NT2/D1 (cell line): Measurements from ENCODE around the gene GMDS.

ENCODE experiments used
- DNase-seq: peaks from one replicate; pipeline ENCODE4 v3.0.0-alpha.2; 2011; ENCODE audit warnings: low read depth, low spot score
- H3K27me3 ChIP-seq: 2 replicates; pipeline ENCODE4 v1.6.0; 2011; ENCODE audit warnings: mild to moderate bottlenecking; ENCODE audit not compliant: insufficient read length, insufficient read depth
- H3K36me3 ChIP-seq: 2 replicates; pipeline ENCODE4 v1.6.1; 2011; ENCODE audit warnings: mild to moderate bottlenecking, low read length, mixed read lengths; ENCODE audit not compliant: insufficient read depth, insufficient read length
- H3K4me1 ChIP-seq: 2 replicates; pipeline ENCODE4 v1.5.1; 2011; ENCODE audit not compliant: insufficient read depth, insufficient read length
- H3K4me3 ChIP-seq: 2 replicates; pipeline ENCODE4 v1.5.1; 2011; ENCODE audit warnings: low read depth; ENCODE audit not compliant: insufficient read length
- H3K9ac ChIP-seq: 2 replicates; pipeline ENCODE4 v1.6.0; 2011; ENCODE audit warnings: low read depth; ENCODE audit not compliant: insufficient read length
- H3K9me3 ChIP-seq: 2 replicates; pipeline ENCODE4 v1.5.1; 2011; ENCODE audit warnings: mild to moderate bottlenecking, low read length; ENCODE audit not compliant: insufficient read depth
- SUZ12 ChIP-seq: IDR thresholded peaks from 2 replicates; pipeline ENCODE4 v1.6.1; 2011; ENCODE audit not compliant: insufficient read length, insufficient read depth; ENCODE audit errors: extremely low read depth
- YY1 ChIP-seq: IDR thresholded peaks from 2 replicates; pipeline ENCODE4 v1.6.1; 2011; ENCODE audit not compliant: insufficient read length, insufficient read depth
- ZNF274 ChIP-seq: IDR thresholded peaks from 2 replicates; pipeline ENCODE4 v1.6.1; 2011; ENCODE audit warnings: mild to moderate bottlenecking, low read depth, low read length

Gene GMDS

GRCh38 chr6:2118136-2118535 lies 127.3 kb downstream of the GMDS start:
- Histone ChIP-seq H3K9ac (no peak overlapping the region), H3K4me1 (no peaks in the 10 kb centered on the region), H3K27me3 (no peaks in the 10 kb centered on the region), H3K9me3 (no peaks in the 10 kb centered on the region), H3K4me3 (no peak overlapping the region), H3K36me3 (no peaks in the 10 kb centered on the region)
- TF ChIP-seq ZNF274, result no peak
- no peak for DNase-seq

GRCh38 chr6:2117447-2117846 lies 128.0 kb downstream of the GMDS start:
- Histone ChIP-seq H3K9ac (no peak overlapping the region), H3K4me1 (no peaks in the 10 kb centered on the region), H3K4me3 (no peak overlapping the region), H3K27me3 (no peaks in the 10 kb centered on the region), H3K36me3 (no peaks in the 10 kb centered on the region), H3K9me3 (no peaks in the 10 kb centered on the region)
- no peak for DNase-seq
- no peak for TF ChIP-seq YY1
- TF ChIP-seq ZNF274, result no peak
- no peak for TF ChIP-seq SUZ12

- Histone ChIP-seq H3K9me3 (no peaks in the 10 kb centered on the region), H3K36me3 (no peaks in the 10 kb centered on the region), H3K4me3 (no peak overlapping the region), H3K4me1 (no peaks in the 10 kb centered on the region), H3K27me3 (no peaks in the 10 kb centered on the region), H3K9ac (no peak overlapping the region)
- no peak for DNase-seq
- TF ChIP-seq ZNF274, result no peak
- TF ChIP-seq YY1, result no peak
- no peak for TF ChIP-seq SUZ12
Measured at GRCh38 chr6:2116496-2116895, 128.9 kb downstream of the GMDS start.

- no peaks in the 10 kb centered on the region for H3K36me3 ChIP-seq
- no peaks in the 10 kb centered on the region for H3K4me1 ChIP-seq
- no peaks in the 10 kb centered on the region for H3K27me3 ChIP-seq
- no peak overlapping the region for H3K4me3 ChIP-seq
- TF ChIP-seq YY1 (no peak), ZNF274 (no peak), SUZ12 (no peak)
- H3K9ac ChIP-seq, result no peak overlapping the region
- H3K9me3 ChIP-seq, result no peaks in the 10 kb centered on the region
- DNase-seq, result no peak
Measured at GRCh38 chr6:2114100-2114499, 131.3 kb downstream of the GMDS start.

GRCh38 chr6:2111162-2111677 lies 134.2 kb downstream of the GMDS start:
- Histone ChIP-seq H3K4me3 (no peak overlapping the region), H3K9me3 (no peaks in the 10 kb centered on the region), H3K27me3 (no peaks in the 10 kb centered on the region), H3K9ac (no peak overlapping the region), H3K36me3 (no peaks in the 10 kb centered on the region), H3K4me1 (no peaks in the 10 kb centered on the region)
- TF ChIP-seq SUZ12 (no peak), ZNF274 (no peak), YY1 (no peak)
- no peak for DNase-seq

GRCh38 chr6:2110504-2110903 lies 134.9 kb downstream of the GMDS start:
- Histone ChIP-seq H3K4me1 (no peaks in the 10 kb centered on the region), H3K36me3 (no peaks in the 10 kb centered on the region), H3K9me3 (no peaks in the 10 kb centered on the region), H3K4me3 (no peak overlapping the region), H3K9ac (no peak overlapping the region), H3K27me3 (no peaks in the 10 kb centered on the region)
- TF ChIP-seq ZNF274 (no peak), YY1 (no peak), SUZ12 (no peak)
- DNase-seq, result no peak

- H3K27me3 ChIP-seq, result no peaks in the 10 kb centered on the region
- no peaks in the 10 kb centered on the region for H3K36me3 ChIP-seq
- H3K9ac ChIP-seq, result no peak overlapping the region
- H3K4me3 ChIP-seq, result no peak overlapping the region
- H3K9me3 ChIP-seq, result no peaks in the 10 kb centered on the region
- TF ChIP-seq YY1 (no peak), SUZ12 (no peak), ZNF274 (no peak)
- no peak for DNase-seq
- H3K4me1 ChIP-seq, result no peaks in the 10 kb centered on the region
Measured at GRCh38 chr6:2109796-2110195, 135.6 kb downstream of the GMDS start.
